ENCODE results near the gene ZNF256.
A peak's percentile ranks its signal among the peaks of the same experiment; 100 is the strongest.
"Not testable (repeated sequence)": the region's sequence is repeated elsewhere in the genome, so short reads cannot be mapped to it uniquely, and the experiment has no call there.

Gene ZNF256

DNA sequence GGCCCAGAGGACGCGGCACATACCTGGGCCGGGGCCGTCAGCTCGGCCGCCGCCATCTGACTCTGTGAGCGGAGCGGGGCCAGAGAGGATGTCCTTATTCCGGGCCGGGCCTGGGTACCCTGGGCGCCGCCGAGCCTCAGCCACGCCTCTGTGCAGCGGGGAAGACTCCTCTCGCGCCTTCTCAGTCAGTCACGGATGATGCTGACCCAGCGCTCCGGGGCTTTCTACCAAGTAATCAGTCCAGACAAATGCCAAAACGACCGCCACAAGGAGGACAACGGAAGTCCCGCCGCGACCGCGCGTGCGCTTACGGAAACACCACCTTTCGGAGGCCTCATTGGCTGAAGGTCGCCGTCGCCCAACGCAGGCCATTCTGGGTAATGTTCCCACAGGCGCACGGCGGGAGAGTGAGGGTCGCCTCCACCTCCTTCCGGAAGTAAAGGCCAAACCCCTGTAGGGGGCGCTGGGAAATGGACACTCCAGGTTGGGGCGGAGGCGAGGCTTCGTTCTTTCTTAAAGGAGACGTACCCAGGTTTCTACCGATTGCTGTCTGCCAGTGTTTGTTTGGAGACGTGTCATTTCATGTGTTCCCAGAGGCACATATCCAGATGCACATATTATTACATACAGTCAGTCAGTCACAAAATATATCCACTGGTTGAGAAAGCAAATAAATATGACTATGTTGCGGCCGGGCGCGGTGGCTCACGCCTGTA is at the start of gene ZNF256:
ZNF256 (minus strand) TSS at position 288 of the 716 bp plus-strand sequence; CDS start at position 56, 232 bp downstream.
- DNase-seq (ENCODE audit: low spot score) (peak; percentile 96), FAIRE-seq (no peak)

DNA sequence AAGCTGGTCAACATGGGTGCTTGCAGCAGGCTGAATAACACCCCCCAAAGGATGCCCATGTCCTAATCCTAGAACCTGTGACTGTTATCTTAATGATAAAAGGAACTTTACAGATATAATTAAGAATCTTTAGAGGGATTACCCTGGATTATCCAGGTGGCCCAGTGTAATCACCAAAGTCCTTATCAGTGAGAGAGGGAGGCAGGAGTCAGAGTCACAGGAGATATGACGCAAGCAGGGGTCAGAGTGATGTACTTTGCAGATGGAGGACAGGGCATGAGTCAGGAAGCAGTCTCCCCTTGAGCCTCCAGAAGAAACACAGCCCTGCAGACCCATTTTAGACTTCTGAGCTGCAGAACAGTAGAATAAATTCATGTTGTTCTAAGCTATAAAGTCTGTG is 45.3 kb upstream of the ZNF256 start:
- FAIRE-seq, result no peak
- DNase-seq (ENCODE audit: low spot score), result no peak

DNA sequence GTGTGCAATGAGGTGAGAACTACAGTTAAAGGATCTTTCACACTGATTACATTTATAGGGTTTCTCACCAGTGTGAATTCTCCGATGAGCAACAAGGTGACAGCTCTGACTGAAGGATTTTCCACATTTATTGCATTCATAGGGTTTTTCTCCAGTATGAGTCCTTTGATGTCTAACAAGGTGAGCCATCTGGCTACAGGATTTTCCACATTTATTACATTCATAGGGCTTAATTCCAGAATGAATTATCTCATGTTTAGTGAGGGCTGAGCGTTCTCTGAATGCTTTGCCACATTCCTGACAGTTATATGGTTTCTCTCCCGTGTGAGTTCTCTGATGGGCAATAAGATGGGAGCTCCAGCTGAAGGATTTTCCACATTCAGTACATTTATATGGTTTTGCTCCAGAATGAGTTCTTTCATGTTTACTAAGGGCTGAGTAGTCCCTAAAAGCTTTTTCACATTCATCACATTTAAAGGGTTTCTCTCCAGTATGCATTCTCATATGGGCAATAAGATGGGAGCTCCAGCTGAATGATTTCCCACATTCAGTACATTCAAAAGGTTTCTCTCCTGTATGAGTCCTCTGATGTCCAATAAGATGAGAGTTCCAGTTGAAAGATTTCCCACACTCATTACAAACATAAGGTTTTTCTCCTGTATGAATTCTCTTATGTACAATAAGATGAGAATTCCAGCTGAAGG is 31.2 kb upstream of the ZNF256 start:
- DNase-seq (ENCODE audit: low spot score) (no peak), FAIRE-seq (no peak)

DNA sequence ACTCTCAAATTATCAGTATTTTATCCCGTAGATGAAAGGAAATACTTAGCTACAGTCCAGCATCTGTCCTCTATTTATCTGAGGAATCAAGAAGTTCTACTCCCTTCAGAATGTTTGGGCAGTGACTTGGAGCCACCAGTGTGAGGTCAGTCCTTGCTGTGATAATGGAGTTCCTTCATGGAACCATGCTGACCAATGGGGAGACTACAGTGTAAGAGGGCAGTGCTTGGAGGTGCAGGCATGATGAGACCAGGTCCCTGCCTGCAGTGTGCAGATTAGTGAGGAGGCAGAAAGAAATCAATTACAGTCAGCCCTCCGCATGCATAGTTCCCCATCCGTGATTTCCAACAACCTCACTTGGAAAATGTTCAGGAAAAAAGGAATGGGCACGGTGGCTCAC is 26.9 kb upstream of the ZNF256 start, which contains the start of gene C19orf18:
C19orf18 (minus strand) TSS at position 101 of the 400 bp plus-strand sequence. CDS start 102 bp downstream, outside the sequence.
- no peak for DNase-seq (ENCODE audit: low spot score)
- no peak for FAIRE-seq

DNA sequence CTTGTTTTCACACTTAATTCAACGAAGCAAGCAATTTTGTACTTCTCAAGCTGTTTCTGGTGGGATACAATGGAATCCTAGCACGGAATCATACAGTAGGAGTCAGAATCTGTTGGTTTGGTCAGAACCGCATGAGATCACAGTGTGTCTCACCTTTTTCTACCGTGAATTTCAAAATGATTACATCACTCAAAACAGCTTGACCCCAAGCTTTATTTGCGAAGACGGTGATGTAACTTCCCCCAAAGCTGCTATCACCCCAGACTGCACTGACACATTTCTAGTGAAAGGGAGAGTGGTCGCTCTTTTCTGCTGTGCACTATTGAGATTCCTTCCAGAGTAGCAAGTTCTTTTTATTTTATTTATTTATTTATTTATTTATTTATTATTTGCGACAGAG is 17.3 kb upstream of the ZNF256 start:
- FAIRE-seq (no peak), DNase-seq (ENCODE audit: low spot score) (no peak)

DNA sequence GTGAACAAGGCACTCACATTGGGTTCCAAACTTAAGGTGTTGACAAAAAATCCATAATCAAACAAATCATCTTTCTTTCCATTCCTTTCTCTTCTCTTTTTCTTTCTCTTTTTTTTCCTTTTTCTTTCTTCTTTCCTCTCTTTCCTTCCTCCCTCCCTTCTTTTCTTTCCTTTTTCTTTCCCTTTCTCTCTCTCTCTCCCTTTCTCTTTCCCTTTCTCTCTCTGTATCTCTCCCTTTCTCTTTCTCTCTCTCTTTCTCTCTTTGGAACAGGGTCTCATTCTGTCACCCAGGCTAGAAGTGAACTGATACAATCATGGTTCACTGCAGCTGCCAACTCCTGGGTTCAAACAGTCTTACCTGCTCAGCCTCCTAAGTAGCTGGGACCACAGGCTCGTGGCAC is 14.3 kb upstream of the ZNF256 start:
- FAIRE-seq (no peak), DNase-seq (ENCODE audit: low spot score) (no peak)

DNA sequence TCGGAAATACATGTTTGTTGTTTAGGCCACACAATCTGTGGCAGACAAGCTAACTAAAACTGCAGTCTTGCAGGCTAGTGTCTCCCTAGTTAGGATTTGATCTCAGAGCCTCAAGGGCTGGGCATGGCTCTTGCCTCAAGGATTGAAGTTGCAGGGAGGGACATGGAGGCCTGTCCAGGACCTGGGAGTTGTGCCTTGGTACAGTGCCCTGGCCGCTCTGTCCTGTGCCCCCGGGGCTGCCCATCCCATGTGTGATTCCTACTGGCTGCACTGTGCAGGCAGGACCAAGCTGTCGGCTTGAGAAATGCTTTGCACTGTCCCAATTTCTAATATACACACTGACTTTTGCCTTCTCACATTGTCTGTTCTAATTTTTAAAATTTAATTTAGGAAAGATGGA is 7.5 kb upstream of the ZNF256 start:
- no peak for DNase-seq (ENCODE audit: low spot score)
- FAIRE-seq, result no peak

DNA sequence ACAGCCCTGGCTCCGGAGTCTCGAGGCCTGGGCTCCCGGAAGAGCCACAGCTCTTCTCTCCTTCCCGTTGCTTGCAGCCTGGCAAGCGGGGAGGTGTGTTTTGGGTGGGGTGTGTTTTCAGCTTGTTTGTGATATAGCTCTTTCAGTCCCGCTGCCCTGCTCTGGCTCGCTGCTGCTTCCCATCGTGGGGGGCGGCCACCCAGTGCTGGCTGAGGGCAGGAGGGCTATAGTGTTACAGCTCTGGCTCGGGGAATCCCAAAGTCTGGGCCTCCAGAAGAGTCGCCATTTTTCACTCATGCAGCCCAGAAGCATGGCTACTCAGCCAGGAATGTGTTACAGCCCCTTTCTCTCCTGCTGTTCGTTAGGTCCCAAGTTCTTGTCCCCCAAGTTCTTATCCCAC is 2.2 kb upstream of the ZNF256 start:
- no peak for DNase-seq (ENCODE audit: low spot score)
- FAIRE-seq, result no peak

DNA sequence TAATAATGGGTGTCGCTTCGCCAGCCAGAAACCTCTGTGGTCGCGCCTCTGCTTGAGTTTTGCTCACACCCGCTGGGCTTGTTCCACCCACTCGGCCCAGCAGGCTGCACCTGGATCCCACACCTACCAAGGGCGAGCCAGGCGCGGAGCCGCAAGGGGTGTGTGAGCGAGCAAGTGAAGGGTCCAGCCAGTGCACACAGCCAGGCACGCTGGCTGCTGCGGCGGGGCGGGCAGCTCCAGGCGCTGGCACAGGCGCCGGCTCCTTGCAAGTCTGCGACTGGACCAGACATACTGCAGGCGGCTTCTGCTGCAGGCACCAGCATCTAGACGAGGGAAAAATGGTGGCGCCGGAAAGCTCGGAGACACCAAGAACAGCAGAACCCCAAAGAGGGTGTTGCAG is 1.8 kb upstream of the ZNF256 start:
- DNase-seq (ENCODE audit: low spot score), result no peak
- no peak for FAIRE-seq

DNA sequence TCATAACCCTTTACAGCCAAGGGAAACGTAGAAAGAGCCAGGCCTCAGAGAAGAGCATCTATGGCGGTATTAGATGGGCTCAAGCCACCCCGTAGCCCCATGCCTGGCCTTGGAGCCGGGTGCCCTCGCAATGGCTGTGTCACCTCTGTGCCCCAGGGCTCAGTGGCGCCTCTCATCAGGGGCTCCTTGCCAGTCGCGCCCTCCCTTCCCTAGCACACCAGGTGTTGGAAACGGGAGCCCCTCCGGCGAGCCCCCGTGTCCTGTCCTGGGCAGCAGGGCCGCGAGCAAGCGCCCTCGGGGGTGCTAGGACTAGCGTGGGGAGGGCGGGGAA is 453 bp downstream of the ZNF256 start:
- DNase-seq (ENCODE audit: low spot score), result no peak
- FAIRE-seq, result no peak

DNA sequence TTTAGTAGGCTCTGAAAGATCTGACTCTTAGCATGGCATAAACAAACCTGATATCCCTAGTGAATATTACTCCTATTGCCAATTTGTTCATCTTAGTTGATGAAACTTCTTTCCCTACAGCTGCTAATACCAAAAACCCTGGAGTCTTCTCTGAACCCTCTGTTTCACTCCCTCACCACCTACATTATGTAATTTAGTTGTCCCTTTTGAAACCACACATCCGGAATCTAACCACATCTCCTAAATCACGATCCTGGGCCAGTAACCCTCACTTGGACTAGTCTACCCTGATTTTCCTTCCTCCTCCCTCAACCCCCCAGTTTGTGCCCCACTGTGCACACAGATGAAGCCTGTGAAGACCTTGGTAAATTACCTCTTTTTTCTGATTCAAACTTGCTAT is 1.2 kb downstream of the ZNF256 start:
- FAIRE-seq (no peak), DNase-seq (ENCODE audit: low spot score) (no peak)

DNA sequence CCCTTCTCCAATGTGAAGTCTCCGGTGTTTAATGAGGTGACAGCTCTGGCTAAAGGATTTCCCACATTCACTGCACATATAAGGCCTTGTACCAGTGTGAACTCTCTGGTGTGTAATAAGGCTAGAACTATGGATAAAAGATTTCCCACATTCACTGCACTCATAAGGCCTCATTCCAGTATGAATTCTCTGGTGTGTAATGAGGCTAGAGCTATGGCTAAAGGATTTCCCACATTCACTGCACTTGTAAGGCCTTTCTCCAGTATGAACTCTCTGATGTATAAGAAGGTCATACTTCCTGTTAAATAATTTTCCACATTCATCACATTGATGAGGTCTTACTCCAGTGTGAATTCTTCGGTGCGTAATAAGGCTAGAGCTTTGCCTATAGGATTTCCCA is 5.9 kb downstream of the ZNF256 start:
- DNase-seq (ENCODE audit: low spot score) (no peak), FAIRE-seq (no peak)

DNA sequence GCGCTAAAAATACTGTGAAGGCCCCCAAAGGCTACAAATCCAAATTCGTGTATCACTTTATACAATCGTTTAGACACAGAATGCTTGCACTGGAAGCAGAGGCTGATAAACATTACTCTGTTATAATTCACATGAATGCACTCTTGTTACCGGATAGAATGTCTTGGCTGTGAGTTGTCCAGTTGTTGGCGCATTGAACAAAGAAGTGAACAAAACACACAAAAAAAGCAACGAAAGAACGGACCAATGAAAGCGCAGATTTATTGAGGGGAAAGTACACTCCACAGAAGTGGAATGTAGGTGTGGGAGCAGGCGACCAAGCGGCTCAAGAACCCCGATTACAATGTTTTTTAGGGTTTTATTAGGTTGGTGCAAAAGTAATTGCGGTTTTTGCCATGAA is 11.8 kb downstream of the ZNF256 start:
- DNase-seq (ENCODE audit: low spot score), result no peak
- FAIRE-seq, result no peak

DNA sequence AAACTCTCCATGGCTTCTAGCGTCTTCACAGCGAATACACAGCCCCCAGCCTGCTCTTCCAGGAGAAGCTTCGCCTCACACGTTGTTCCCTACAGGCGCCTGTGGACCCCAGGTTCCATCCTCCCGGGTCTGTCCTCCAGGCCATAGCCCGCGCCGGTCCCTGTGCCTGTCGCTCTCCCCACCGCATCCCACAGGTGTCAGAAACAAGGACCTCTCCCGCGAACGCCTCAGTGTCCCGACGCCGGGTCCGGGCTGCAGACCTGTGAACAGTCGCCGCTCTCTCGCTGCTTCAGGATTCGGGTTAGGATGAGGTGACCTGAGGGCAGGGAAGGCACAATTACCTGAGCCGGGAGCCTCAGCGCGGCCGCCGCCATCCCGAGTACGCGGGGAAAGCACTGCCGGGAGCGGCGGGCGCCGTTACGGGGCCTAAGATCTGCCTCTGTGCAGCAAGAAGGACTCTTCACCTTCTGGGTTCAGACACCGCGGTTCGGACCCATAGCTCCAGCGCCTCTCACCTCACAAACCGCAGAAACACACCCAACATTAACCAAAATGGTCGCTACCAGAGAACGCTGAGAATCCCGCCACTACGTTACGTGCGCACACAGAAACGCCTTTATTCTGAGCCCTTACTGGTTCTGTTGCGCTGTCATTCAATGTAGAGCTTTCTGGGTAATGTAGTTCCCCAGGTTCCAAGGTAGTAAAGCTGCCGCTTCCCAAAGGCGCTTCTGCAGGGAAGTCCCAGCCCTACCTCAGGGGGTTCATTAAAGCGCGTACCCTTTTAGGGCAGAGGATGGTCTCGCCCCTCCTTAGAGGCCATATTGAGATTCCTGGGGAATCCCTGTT is 12.5 kb downstream of the ZNF256 start, which contains the start of gene ZNF418:
ZNF418 (minus strand) TSS at position 583 of the 846 bp plus-strand sequence. CDS start 1,580 bp downstream, outside the sequence.
- no peak for DNase-seq (ENCODE audit: low spot score)
- no peak for FAIRE-seq

DNA sequence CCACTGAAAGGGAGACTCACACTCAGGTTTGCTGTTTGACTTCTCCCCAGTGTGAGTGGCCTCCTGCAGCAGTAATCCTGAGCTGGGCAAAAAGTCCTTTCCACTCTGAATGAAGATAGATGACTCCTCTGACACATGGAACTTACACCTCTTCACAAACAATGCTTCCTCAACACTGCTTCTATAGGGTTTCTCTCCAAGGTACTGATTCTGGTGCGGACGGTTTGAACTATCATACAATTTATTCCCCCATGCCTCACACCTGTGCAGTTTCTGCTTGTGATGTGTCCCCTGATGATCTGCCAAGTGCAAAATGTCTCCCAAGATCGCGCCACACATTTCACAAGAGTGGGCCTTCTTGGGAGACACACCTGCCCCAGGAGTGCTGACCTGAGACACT is 19.9 kb downstream of the ZNF256 start:
- DNase-seq (ENCODE audit: low spot score) (no peak), FAIRE-seq (no peak)

DNA sequence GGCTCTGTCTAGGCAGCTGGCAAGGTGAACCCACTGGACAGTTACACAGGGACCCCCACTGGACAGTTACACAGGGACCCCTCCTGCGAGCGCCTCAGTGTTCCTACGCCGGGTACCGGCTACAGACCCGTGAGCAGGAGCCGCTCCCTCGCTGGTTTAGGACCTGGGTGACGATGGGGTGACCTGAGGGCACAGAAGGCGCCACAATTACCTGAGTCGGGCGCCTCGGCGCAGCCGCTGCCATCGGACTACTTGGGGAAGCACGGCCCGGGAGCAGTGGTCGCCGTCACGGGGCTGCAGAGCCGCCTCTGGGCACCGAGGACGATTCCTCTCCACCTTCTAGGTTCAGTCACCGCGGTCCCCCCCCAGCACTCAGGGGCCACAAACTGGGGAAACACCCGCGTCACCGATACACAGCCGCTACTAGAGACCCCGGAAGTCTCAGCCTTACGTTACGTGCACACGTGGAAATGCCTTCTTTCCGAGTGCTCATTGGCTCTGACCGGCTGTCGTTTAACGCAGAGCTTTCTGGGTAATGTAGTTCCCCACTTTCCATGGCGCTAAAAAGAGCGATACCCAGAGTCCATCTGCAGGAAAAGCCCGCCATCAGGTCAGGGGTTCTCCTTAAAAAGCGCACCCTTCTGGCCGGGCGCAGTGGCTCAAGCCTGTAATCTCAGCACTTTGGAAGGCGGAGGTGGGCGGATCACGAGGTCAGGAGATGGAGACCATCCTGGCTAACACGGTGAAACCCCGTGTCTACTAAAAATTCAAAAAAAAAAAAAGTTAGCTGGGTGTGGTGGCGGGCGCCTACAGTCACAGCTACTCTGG is 31.1 kb downstream of the ZNF256 start, which contains the start of gene ZNF417:
ZNF417 (minus strand) TSS at position 425 of the 828 bp plus-strand sequence; CDS start at position 244, 181 bp downstream.
- not testable (repeated sequence) for FAIRE-seq
- peak; percentile 91 for DNase-seq (ENCODE audit: low spot score)

DNA sequence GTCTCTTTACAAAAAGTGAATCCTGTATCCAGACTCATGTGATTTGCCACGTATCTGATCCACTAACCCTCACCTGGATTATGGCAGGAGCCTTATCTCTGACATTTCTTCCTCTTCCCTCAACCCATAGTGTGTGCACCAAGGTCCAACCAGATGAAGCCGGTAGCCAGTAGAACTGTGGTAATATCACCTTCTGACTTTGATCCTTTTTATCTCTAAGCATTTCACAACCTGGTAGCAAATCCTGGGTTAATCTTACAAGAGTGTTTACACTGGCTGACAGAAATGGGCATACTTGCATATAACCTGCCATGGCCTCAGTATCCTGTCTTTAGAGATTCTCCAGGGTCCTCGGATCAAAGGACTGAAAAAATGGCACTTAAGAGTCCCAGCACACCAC is 33.0 kb downstream of the ZNF256 start:
- no peak for DNase-seq (ENCODE audit: low spot score)
- FAIRE-seq, result no peak

DNA sequence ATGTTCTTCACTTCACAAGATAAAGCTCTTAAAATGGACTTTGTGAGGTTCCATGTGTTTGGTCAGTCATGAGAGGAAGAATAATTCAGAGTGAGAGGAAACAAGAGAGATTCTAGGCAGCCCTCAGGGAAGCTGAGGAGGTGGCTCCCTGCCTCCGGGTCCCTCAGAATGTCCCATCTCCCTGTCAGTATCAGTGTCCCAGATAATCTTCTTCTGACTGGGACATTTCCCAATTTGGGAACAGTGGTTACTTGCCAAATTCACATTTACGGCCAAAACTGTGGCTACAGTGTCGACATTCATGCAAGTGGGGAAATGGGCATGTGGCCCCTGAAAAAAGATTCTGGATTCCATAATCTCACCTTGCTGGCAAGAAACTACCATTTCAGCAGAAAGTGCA is 40.1 kb downstream of the ZNF256 start:
- FAIRE-seq, result no peak
- no peak for DNase-seq (ENCODE audit: low spot score)

DNA sequence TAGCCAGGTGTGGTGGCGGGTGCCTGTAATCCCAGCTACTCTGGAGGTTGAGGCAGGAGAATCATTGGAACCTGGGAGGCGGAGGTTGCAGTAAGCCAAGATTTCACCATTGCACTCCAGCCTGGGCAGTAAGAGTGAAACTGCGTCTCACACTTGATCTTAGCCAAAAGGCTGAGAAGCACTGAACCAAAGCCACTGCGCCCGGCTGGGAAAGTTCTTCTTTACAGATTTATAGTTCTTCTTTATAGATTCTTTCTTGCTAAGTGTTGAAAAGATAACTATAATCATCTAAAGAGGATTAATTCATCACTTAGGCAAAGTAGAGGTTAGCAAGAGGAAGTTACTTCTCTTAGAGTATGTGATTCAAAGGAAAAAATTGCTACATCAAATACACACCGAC is 42.2 kb downstream of the ZNF256 start:
- DNase-seq (ENCODE audit: low spot score) (no peak), FAIRE-seq (no peak)

DNA sequence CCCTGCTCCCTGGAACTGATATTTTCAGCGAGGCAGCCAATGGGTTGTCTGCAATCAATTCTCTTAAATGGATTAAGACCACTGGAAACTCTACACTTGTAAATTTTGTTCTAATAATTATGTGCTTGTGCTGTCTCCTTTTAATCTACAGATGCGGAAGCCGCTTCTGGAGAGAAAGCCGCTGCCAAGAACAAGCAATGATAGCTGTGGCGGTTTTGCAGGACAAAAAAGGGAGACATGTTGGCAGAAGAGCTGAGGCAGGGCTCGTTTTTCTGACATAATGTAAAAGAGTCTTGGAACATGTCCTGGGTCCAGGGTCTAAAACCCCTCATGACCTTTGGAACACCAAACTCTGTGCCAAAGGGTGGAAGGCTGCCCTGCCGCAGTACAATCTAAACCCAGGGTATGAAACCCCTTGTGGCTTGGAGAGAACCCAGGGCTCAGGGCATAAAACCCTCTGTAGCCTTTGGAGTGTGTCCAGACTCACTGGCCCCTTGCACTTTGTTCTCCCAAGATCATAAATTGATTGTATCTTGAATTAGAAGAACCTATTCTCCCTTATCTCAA is 43.8 kb downstream of the ZNF256 start:
- FAIRE-seq, result no peak
- no peak for DNase-seq (ENCODE audit: low spot score)

DNA sequence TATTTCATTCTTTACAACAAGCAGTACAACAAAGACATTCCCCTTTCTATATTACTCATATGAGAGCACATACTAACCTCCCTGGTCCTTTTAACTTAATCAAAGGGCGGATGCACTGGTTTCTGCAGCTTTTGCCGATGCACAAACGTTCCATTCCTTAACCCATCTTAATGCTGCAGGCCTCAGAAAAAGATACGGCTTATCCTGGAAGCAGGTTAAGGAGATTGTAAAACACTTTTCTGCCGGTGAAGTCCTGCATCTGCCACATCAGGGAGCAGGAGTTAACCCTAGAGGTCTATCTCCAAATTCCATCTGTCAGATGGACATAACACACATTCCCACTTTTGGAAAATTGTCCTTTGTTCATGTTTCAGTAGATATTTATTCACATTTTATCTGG is 47.2 kb downstream of the ZNF256 start:
- no peak for FAIRE-seq
- DNase-seq (ENCODE audit: low spot score), result no peak

Measured in urothelium cell line (cell line).